ENCODE results near the gene FSIP1.

- TF ChIP-seq, protein P1, sequence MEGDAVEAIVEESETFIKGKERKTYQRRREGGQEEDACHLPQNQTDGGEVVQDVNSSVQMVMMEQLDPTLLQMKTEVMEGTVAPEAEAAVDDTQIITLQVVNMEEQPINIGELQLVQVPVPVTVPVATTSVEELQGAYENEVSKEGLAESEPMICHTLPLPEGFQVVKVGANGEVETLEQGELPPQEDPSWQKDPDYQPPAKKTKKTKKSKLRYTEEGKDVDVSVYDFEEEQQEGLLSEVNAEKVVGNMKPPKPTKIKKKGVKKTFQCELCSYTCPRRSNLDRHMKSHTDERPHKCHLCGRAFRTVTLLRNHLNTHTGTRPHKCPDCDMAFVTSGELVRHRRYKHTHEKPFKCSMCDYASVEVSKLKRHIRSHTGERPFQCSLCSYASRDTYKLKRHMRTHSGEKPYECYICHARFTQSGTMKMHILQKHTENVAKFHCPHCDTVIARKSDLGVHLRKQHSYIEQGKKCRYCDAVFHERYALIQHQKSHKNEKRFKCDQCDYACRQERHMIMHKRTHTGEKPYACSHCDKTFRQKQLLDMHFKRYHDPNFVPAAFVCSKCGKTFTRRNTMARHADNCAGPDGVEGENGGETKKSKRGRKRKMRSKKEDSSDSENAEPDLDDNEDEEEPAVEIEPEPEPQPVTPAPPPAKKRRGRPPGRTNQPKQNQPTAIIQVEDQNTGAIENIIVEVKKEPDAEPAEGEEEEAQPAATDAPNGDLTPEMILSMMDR (IDR thresholded peaks at IDR 0.05 in 2 of 3, conservative IDR thresholded peaks at IDR 0.05 in 1 of 3; ENCODE audit: insufficient read depth in 2 of 3, low read depth in 1 of 3, low read length in 3 of 3): no peak
- TF ChIP-seq MAZ (CRISPR knock-in tag; conservative IDR thresholded peaks at IDR 0.05 in 1 of 2, IDR thresholded peaks at IDR 0.05 in 1 of 2) (no peak), HDAC6 (IDR thresholded peaks at IDR 0.05; ENCODE audit: low read depth, low read length) (no peak), BRD4 (IDR thresholded peaks at IDR 0.05) (no peak), FOXO4 (CRISPR knock-in tag; IDR thresholded peaks at IDR 0.05) (no peak), CREB1 (IDR thresholded peaks at IDR 0.05) (no peak), CREB1 (CRISPR knock-in tag; IDR thresholded peaks at IDR 0.05) (no peak)
Measured at GRCh38 chr15:39578851-39579486, 203.7 kb downstream of the FSIP1 start.

Data from K562 (cell line).